ENCODE data around the gene SLC29A2.

The SLC29A2 gene

GRCh38 chr11:66333220-66333877, 38.2 kb downstream of the SLC29A2 start:
- H2BK12ac ChIP-seq (ENCODE audit: low read length) = no peak overlapping the region
- H3K9me3 ChIP-seq (replicated peaks in 1 of 2; ENCODE audit: control insufficient read depth in 2 of 2, insufficient read depth in 1 of 2, low read depth in 1 of 2, low read length in 2 of 2) = no peaks in the 10 kb centered on the region
- no CpG with 5 or more reads among the region's 19 CpGs for WGBS, 2 donors (ENCODE audit: extremely low coverage in 2 of 2, insufficient read length in 2 of 2, insufficient replicate concordance in 1 of 2)

DNA sequence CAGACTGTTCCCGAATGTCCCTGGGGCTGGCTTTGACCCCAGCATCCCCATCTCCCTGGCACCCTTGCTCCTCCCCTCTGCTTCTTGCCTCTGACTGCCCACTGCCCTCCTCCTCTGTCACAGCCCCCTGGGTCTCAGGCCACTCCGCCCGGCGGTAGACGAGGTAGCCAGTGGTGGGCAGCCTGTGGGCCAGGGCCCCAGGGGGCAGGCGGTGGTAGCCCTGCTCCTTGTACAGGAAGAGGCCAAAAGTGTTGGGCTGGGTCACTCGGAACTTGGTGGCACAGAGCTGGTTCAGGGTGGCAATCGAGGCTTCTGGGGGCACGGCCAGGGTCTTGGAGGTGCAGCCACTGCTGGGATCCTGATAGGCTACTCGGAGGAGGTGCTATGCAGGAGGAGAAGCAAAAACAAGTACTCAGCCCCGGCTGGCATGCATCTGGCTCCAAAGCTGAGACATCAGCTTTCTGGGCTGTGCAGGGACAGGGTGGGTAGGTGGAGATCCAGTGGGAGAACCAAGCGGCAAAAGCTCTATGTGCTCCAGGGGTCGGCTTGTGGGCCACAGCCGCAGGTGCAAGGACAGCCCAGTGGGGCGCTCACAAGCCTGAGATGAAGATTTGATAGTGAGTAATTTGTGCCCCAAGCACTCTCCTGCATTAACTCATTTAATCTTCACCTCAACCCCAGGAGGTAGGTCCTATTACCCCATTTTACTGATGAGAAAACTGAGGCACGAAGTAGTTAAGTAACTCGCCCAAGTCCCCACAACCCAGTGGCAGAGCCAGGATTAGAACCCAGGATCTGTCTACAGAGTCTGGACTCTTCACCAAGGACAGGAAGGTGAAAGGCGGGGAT, 39.0 kb downstream of the SLC29A2 start:
- Histone ChIP-seq H3K4me2 (ENCODE audit: insufficient read depth, low read length, poor library complexity, severe bottlenecking) (no peak overlapping the region), H2AK5ac (ENCODE audit: low read depth, low read length) (no peak overlapping the region), H3K36me3 (replicated peaks in 1 of 2; ENCODE audit: control insufficient read depth in 2 of 2, insufficient read depth in 2 of 2, low read length in 2 of 2) (peaks cover 3 to 4% of the 10 kb centered on the region in 2 donors), H3K9me3 (replicated peaks in 1 of 2; ENCODE audit: control insufficient read depth in 2 of 2, insufficient read depth in 1 of 2, low read depth in 1 of 2, low read length in 2 of 2) (no peaks in the 10 kb centered on the region), H2BK120ac (ENCODE audit: low read depth, low read length) (no peak overlapping the region), H3K4me3 (ENCODE audit: low read length in 2 of 2) (no peak overlapping the region), H3K14ac (ENCODE audit: low read length) (no peak overlapping the region), H2BK15ac (ENCODE audit: low read length) (peak overlapping the region; percentile 7), H3K9ac (ENCODE audit: low read depth, low read length, poor library complexity) (no peak overlapping the region), H2BK5ac (ENCODE audit: low read length) (no peak overlapping the region), H2AFZ (ENCODE audit: low read length) (no peak overlapping the region), H4K8ac (ENCODE audit: low read depth, low read length) (peak overlapping the region; percentile 92), H3K4me1 (ENCODE audit: control insufficient read depth in 2 of 2, insufficient read depth in 1 of 2, low read depth in 1 of 2, low read length in 2 of 2) (peaks cover 18 to 34% of the 10 kb centered on the region in 2 donors), H3K27me3 (ENCODE audit: control insufficient read depth in 3 of 3, insufficient read depth in 3 of 3, low read depth in 1 of 3, low read length in 3 of 3) (no peaks in the 10 kb centered on the region), H2BK12ac (ENCODE audit: low read length) (no peak overlapping the region), H3K27ac (replicated peaks; ENCODE audit: low read length) (no peak overlapping the region), H3K23ac (ENCODE audit: low read depth, low read length, poor library complexity) (no peak overlapping the region), H3K79me1 (ENCODE audit: low read depth, low read length) (peaks cover 4% of the 10 kb centered on the region), H4K91ac (ENCODE audit: low read depth, low read length, poor library complexity) (no peak overlapping the region), H3K18ac (ENCODE audit: low read length) (no peak overlapping the region), H3K4ac (ENCODE audit: low read length) (no peak overlapping the region)
- no peak for DNase-seq (ENCODE audit: low spot score)
- WGBS, 2 donors (ENCODE audit: extremely low coverage in 2 of 2, insufficient read length in 2 of 2, insufficient replicate concordance in 1 of 2) = no CpG with 5 or more reads among the region's 18 CpGs

More at GRCh38 chr11:66333220-66333877, 38.2 kb downstream of the SLC29A2 start:
- Histone ChIP-seq H3K4me1 (ENCODE audit: control insufficient read depth in 2 of 2, insufficient read depth in 1 of 2, low read depth in 1 of 2, low read length in 2 of 2) (peaks cover 18 to 28% of the 10 kb centered on the region in 2 donors), H3K23ac (ENCODE audit: low read depth, low read length, poor library complexity) (no peak overlapping the region), H3K79me1 (ENCODE audit: low read depth, low read length) (peaks cover 4% of the 10 kb centered on the region), H2AFZ (ENCODE audit: low read length) (no peak overlapping the region), H3K9ac (ENCODE audit: low read depth, low read length, poor library complexity) (peak overlapping the region; percentile 55), H4K91ac (ENCODE audit: low read depth, low read length, poor library complexity) (no peak overlapping the region), H3K27me3 (ENCODE audit: control insufficient read depth in 3 of 3, insufficient read depth in 3 of 3, low read depth in 1 of 3, low read length in 3 of 3) (no peaks in the 10 kb centered on the region), H2BK120ac (ENCODE audit: low read depth, low read length) (no peak overlapping the region), H3K4me2 (ENCODE audit: insufficient read depth, low read length, poor library complexity, severe bottlenecking) (no peak overlapping the region), H4K8ac (ENCODE audit: low read depth, low read length) (no peak overlapping the region), H2BK15ac (ENCODE audit: low read length) (peak overlapping the region; percentile 1), H3K4ac (ENCODE audit: low read length) (no peak overlapping the region), H3K4me3 (ENCODE audit: low read length in 2 of 2) (peak overlapping the region in 1 of 2 donors; percentile 19), H2BK5ac (ENCODE audit: low read length) (no peak overlapping the region), H3K14ac (ENCODE audit: low read length) (no peak overlapping the region), H3K18ac (ENCODE audit: low read length) (peak overlapping the region; percentile 51), H2AK5ac (ENCODE audit: low read depth, low read length) (no peak overlapping the region), H3K36me3 (replicated peaks in 1 of 2; ENCODE audit: control insufficient read depth in 2 of 2, insufficient read depth in 2 of 2, low read length in 2 of 2) (peaks cover 5 to 8% of the 10 kb centered on the region in 2 donors), H3K27ac (replicated peaks; ENCODE audit: low read length) (no peak overlapping the region)
- no peak for DNase-seq (ENCODE audit: low spot score)

- Histone ChIP-seq H3K36me3 (replicated peaks in 1 of 2; ENCODE audit: control insufficient read depth in 2 of 2, insufficient read depth in 2 of 2, low read length in 2 of 2) (no peaks in the 10 kb centered on the region), H3K4ac (ENCODE audit: low read length) (no peak overlapping the region), H4K91ac (ENCODE audit: low read depth, low read length, poor library complexity) (no peak overlapping the region), H3K4me1 (ENCODE audit: control insufficient read depth in 2 of 2, insufficient read depth in 1 of 2, low read depth in 1 of 2, low read length in 2 of 2) (peaks cover 18 to 34% of the 10 kb centered on the region in 2 donors), H3K4me3 (ENCODE audit: low read length in 2 of 2) (no peak overlapping the region), H3K9me3 (replicated peaks in 1 of 2; ENCODE audit: control insufficient read depth in 2 of 2, insufficient read depth in 1 of 2, low read depth in 1 of 2, low read length in 2 of 2) (no peaks in the 10 kb centered on the region), H2BK15ac (ENCODE audit: low read length) (peak overlapping the region; percentile 45), H3K23ac (ENCODE audit: low read depth, low read length, poor library complexity) (no peak overlapping the region), H3K9ac (ENCODE audit: low read depth, low read length, poor library complexity) (no peak overlapping the region), H2BK120ac (ENCODE audit: low read depth, low read length) (no peak overlapping the region), H4K8ac (ENCODE audit: low read depth, low read length) (no peak overlapping the region), H3K27ac (replicated peaks; ENCODE audit: low read length) (no peak overlapping the region), H3K18ac (ENCODE audit: low read length) (no peak overlapping the region), H2AK5ac (ENCODE audit: low read depth, low read length) (peak overlapping the region; percentile 58), H3K4me2 (ENCODE audit: insufficient read depth, low read length, poor library complexity, severe bottlenecking) (no peak overlapping the region), H3K79me1 (ENCODE audit: low read depth, low read length) (peaks cover 4% of the 10 kb centered on the region), H2BK5ac (ENCODE audit: low read length) (no peak overlapping the region), H2BK12ac (ENCODE audit: low read length) (no peak overlapping the region), H3K14ac (ENCODE audit: low read length) (no peak overlapping the region), H3K27me3 (ENCODE audit: control insufficient read depth in 3 of 3, insufficient read depth in 3 of 3, low read depth in 1 of 3, low read length in 3 of 3) (no peaks in the 10 kb centered on the region), H2AFZ (ENCODE audit: low read length) (no peak overlapping the region)
- no peak for DNase-seq (ENCODE audit: low spot score)
- WGBS, 2 donors (ENCODE audit: extremely low coverage in 2 of 2, insufficient read length in 2 of 2, insufficient replicate concordance in 1 of 2) = no CpG with 5 or more reads among the region's 12 CpGs
Measured at GRCh38 chr11:66331542-66332370, 39.8 kb downstream of the SLC29A2 start.

Data from neuronal stem cell (in vitro differentiated cells).